Ascending aorta (tissue), 2 donors: ENCODE results near the gene CWF19L1. TPM values are rescaled to one million over a fixed set of nuclear protein-coding genes. Genes with fewer than 3 reads are reported as not detected.

ENCODE experiments used
- DNase-seq, 2 donors: peaks; one replicate each; pipeline ENCODE4 v3.0.0-alpha.2; 2019; ENCODE audit warnings: low spot score in 2 of 2
- H3K27ac ChIP-seq, 2 donors: fragments of 200-600 bp; sonication (generic); one replicate each; pipeline ENCODE4 v1.5.1; 2016 to 2017; ENCODE audit warnings: mild to moderate bottlenecking in 1 of 2
- H3K27me3 ChIP-seq: fragments of 200-600 bp; sonication (generic); one replicate; pipeline ENCODE4 v1.5.1; 2017
- H3K36me3 ChIP-seq, 2 donors: fragments of 200-600 bp; sonication (generic); one replicate each; pipeline ENCODE4 v1.5.1; 2016
- H3K4me1 ChIP-seq, 2 donors: fragments of 200-600 bp; sonication (generic); one replicate each; pipeline ENCODE4 v1.5.1; 2016 to 2017; ENCODE audit warnings: mild to moderate bottlenecking in 1 of 2
- H3K4me3 ChIP-seq, 2 donors: fragments of 200-600 bp; sonication (generic); one replicate each; pipeline ENCODE4 v1.5.1; 2016 to 2017; ENCODE audit warnings: mild to moderate bottlenecking in 1 of 2
- H3K9me3 ChIP-seq, 2 donors: fragments of 200-600 bp; sonication (generic); one replicate each; pipeline ENCODE4 v1.5.1; 2016
- CTCF ChIP-seq, 3 experiments: fragments of 200-600 bp in 2 of 3; fragments of 450-650 bp in 1 of 3; sonication (generic) in 2 of 3; IDR thresholded peaks; one replicate each; pipeline ENCODE4 v1.5.1; 2016 to 2019; ENCODE audit warnings: antibody characterized with exemption in 3 of 3, mild to moderate bottlenecking in 1 of 3, moderate library complexity in 1 of 3
- intact Hi-C: fragments of 100-400 bp; cut with DNase I; formaldehyde crosslinking; loops from one replicate; pipeline ENCODE4 v1.15.1; 2023
- total RNA-seq: library from RNA; depleted of rRNA; stranded (reverse); fragments of >200 nt; gene quantifications from one replicate; pipeline ENCODE4 v1.1.0, GENCODE V29; 2016

CWF19L1 gene
- total RNA-seq, 1 donor from 2014 or later = 14.3 TPM

DNA sequence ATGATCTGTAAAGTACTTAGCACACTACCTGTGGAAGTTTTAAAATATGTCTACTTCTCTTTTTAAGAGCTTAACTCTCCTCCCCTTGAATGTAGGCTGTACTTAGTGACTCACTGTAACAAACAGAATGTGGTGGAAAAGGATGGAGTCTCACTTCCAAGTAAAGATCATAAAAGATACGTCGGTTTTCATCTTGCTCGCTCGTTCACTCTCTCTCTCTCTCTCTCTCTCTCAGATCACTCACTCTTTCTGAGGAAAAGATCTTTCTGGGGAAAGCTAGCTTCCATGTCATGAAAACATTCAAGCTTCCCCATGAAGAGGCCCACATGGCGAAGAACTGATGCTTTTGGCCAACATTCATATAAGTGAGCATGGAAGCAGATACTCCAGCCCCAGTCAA, 43.6 kb downstream of the CWF19L1 start:
- Histone ChIP-seq H3K36me3 (peaks cover 31 to 60% of the 10 kb centered on the region in 2 donors), H3K4me1 (peaks cover 0 to 6% of the 10 kb centered on the region in 2 donors), H3K4me3 (no peak overlapping the region), H3K27me3 (no peaks in the 10 kb centered on the region), H3K27ac (no peak overlapping the region), H3K9me3 (no peaks in the 10 kb centered on the region)
- no peak for TF ChIP-seq CTCF (IDR thresholded peaks at IDR 0.05)
- intact Hi-C loops = no loop called here
- no peak for DNase-seq

GRCh38 chr10:100222529-100222928, 44.9 kb downstream of the CWF19L1 start:
- no peak overlapping the region for H3K27ac ChIP-seq
- no peaks in the 10 kb centered on the region for H3K9me3 ChIP-seq
- no peaks in the 10 kb centered on the region for H3K4me1 ChIP-seq
- H3K27me3 ChIP-seq = no peaks in the 10 kb centered on the region
- no peak for DNase-seq
- intact Hi-C loops = no loop called here
- no peak for TF ChIP-seq CTCF (IDR thresholded peaks at IDR 0.05)
- no peak overlapping the region for H3K4me3 ChIP-seq
- H3K36me3 ChIP-seq = peaks cover 45 to 73% of the 10 kb centered on the region in 2 donors

DNA sequence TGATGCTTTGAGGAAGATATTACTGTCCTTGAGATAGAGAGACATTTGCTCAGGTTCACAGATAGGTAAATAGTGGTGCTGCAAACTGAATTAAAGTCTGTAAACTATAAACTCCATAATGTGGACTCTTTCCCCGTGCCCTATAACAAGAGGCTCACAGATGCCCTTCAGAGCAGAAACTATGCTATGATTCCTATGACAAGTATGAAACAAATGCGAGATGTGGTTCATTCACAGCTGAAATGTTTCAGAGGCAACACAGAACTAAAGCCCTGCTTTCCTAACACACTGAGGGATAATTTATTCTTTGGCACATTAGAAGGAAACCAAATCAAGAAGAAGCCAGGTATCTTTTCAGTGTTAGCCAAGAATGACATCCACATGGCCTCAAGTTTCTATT, 51.4 kb downstream of the CWF19L1 start:
- Histone ChIP-seq H3K27me3 (no peaks in the 10 kb centered on the region), H3K27ac (no peak overlapping the region), H3K4me1 (no peaks in the 10 kb centered on the region), H3K9me3 (no peaks in the 10 kb centered on the region), H3K36me3 (peaks cover 51 to 78% of the 10 kb centered on the region in 2 donors), H3K4me3 (no peak overlapping the region)
- no peak for DNase-seq
- intact Hi-C loops = no loop called here
- no peak for TF ChIP-seq CTCF (IDR thresholded peaks at IDR 0.05)

DNA sequence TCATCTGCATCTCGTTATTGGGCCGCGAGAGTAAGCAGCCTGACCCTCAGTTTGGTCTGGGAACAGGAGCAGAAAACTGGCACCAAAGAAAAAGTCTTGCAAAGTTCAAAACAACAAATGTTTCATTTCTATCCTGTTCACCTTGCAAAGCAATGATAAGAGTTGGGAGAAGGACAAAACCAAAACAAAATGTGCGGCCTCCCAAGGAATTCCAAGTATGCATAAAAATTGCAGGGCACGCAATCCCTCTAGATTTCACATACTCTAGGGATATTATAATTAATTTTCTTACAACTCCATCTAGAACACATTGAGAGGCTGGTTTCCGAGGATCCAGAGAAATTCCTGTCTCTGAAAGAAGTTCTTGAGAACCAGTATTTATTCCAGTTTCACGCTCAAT, 58.1 kb downstream of the CWF19L1 start:
- no peak overlapping the region for H3K4me3 ChIP-seq
- H3K27ac ChIP-seq = no peak overlapping the region
- H3K4me1 ChIP-seq = no peaks in the 10 kb centered on the region
- no peak for TF ChIP-seq CTCF (IDR thresholded peaks at IDR 0.05)
- no peaks in the 10 kb centered on the region for H3K27me3 ChIP-seq
- no peaks in the 10 kb centered on the region for H3K9me3 ChIP-seq
- DNase-seq = no peak
- intact Hi-C loops = no loop called here
- peaks cover 9 to 40% of the 10 kb centered on the region in 2 donors for H3K36me3 ChIP-seq

DNA sequence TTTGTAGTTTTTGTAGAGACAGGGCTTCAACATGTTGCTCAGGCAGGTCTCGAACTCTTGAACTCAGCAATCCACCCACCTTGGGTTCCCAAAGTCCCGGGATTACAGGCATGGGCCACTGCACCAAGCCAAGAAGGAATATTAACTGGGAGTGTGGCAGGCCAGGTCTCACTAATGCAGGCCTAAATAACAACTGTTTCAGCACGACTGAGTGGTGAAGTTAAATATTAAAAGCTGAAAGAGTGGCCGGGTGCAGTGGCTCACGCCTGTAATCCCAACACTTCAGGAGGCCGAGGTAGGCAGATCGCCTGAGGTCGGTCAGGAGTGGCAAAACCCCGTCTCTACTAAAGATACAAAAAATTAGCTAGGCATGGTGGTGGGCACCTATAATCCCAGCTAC, 59.2 kb downstream of the CWF19L1 start:
- TF ChIP-seq CTCF (IDR thresholded peaks at IDR 0.05) = no peak
- H3K27me3 ChIP-seq = no peaks in the 10 kb centered on the region
- DNase-seq = no peak
- intact Hi-C loops = no loop called here
- H3K4me1 ChIP-seq = no peaks in the 10 kb centered on the region
- H3K9me3 ChIP-seq = no peaks in the 10 kb centered on the region
- H3K27ac ChIP-seq = no peak overlapping the region
- no peak overlapping the region for H3K4me3 ChIP-seq
- H3K36me3 ChIP-seq = peaks cover 16 to 44% of the 10 kb centered on the region in 2 donors

- H3K27me3 ChIP-seq = no peaks in the 10 kb centered on the region
- H3K36me3 ChIP-seq = peaks cover 35 to 71% of the 10 kb centered on the region in 2 donors
- intact Hi-C loops = no loop called here
- no peak for DNase-seq
- no peak for TF ChIP-seq CTCF (IDR thresholded peaks at IDR 0.05)
- H3K4me3 ChIP-seq = no peak overlapping the region
- no peaks in the 10 kb centered on the region for H3K4me1 ChIP-seq
- H3K9me3 ChIP-seq = no peaks in the 10 kb centered on the region
- no peak overlapping the region for H3K27ac ChIP-seq
These were observed 63.1 kb downstream of the CWF19L1 start for GRCh38 chr10:100204370-100204769.
